Endothelial cell of umbilical vein (primary cell): ENCODE measurements around the gene PGP. TPM values are rescaled to one million over a fixed set of nuclear protein-coding genes. Genes with fewer than 3 reads are reported as not detected.

Experiments used
- BruUV-seq: library from RNA; stranded (reverse); fragments of 400-500 nt; replicated peaks from 2 replicates; lab custom pipeline; 2021; lab: Mats Ljungman, UMichigan
- CTCF ChIA-PET: fragments of 300-600, 350-600 bp; sonication (Branson Sonifier 250); formaldehyde crosslinking; loops from one replicate; lab custom pipeline; 2021; ENCODE audit warnings: antibody characterized with exemption, inconsistent platforms; lab: Charles Lee
- POLR2A ChIA-PET: fragments of 300-600, 350-600 bp; sonication (Branson Sonifier 250); formaldehyde crosslinking; loops from one replicate; lab custom pipeline; 2021; ENCODE audit warnings: antibody characterized with exemption, inconsistent platforms; lab: Charles Lee
- DNase-seq: peaks from one replicate; pipeline ENCODE4 v3.0.0-alpha.2; 2011; ENCODE audit warnings: low read depth, low spot score
- FAIRE-seq: peaks from 2 replicates; lab custom pipeline; 2011; peaks lifted over from hg19 to GRCh38; lab: Jason Lieb, UNC
- H2AFZ ChIP-seq: 2 replicates; pipeline ENCODE4 v1.6.0; 2012; ENCODE audit warnings: low read depth, low read length, control low read depth, inconsistent platforms
- H3K27ac ChIP-seq: 2 replicates; pipeline ENCODE4 v1.5.1; 2011; ENCODE audit warnings: low read depth, mild to moderate bottlenecking, control low read depth, low read length, moderate library complexity; ENCODE audit not compliant: insufficient read depth
- H3K27me3 ChIP-seq, 2 experiments: 2 replicates each; pipeline versions ENCODE4 v1.6.0 to v1.6.1; 2011; ENCODE audit warnings: low read length in 2 of 2, mixed read lengths in 1 of 2; ENCODE audit not compliant: control insufficient read depth in 2 of 2, insufficient read depth in 2 of 2
- H3K36me3 ChIP-seq, 2 experiments: 2 replicates in 1 of 2; 3 replicates in 1 of 2; pipeline ENCODE4 v1.5.1; 2011; ENCODE audit warnings: low read length in 2 of 2, mild to moderate bottlenecking in 1 of 2, moderate library complexity in 1 of 2; ENCODE audit not compliant: control insufficient read depth in 2 of 2, insufficient read depth in 2 of 2; ENCODE audit errors: extremely low read depth in 1 of 2
- H3K4me1 ChIP-seq: 3 replicates; pipeline ENCODE4 v1.5.1; 2011; ENCODE audit warnings: mild to moderate bottlenecking, low read length; ENCODE audit not compliant: control insufficient read depth, insufficient read depth; ENCODE audit errors: extremely low read depth
- H3K4me2 ChIP-seq: 2 replicates; pipeline ENCODE4 v1.6.1; 2011; ENCODE audit warnings: low read length, control low read depth, mixed read lengths; ENCODE audit not compliant: insufficient read depth
- H3K4me3 ChIP-seq, 3 experiments: fragments of 200-600 bp in 1 of 3; sonication (generic), shearing (Covaris generic) in 1 of 3; replicated peaks in 1 of 3; 2 replicates each; pipeline ENCODE4 v1.5.1; 2011 to 2016; ENCODE audit warnings: control low read depth in 3 of 3, low read length in 3 of 3, mild to moderate bottlenecking in 2 of 3, inconsistent platforms in 1 of 3, low read depth in 1 of 3, moderate library complexity in 1 of 3; ENCODE audit not compliant: insufficient read depth in 1 of 3
- H3K79me2 ChIP-seq: 2 replicates; pipeline ENCODE4 v1.6.0; 2012; ENCODE audit warnings: low read length, inconsistent platforms; ENCODE audit not compliant: control insufficient read depth, insufficient read depth
- H3K9ac ChIP-seq: replicated peaks from 2 replicates; pipeline ENCODE3; 2011; ENCODE audit warnings: low read length, control low read depth; ENCODE audit not compliant: insufficient read depth; ENCODE audit errors: extremely low read depth
- H3K9me1 ChIP-seq: replicated peaks from 3 replicates; pipeline ENCODE4 v1.6.0; 2011; ENCODE audit warnings: mild to moderate bottlenecking, low read length; ENCODE audit not compliant: control insufficient read depth, insufficient read depth; ENCODE audit errors: extremely low read depth
- H3K9me3 ChIP-seq: replicated peaks from 2 replicates; pipeline ENCODE4 v1.5.1; 2012; ENCODE audit warnings: low read length, inconsistent platforms; ENCODE audit not compliant: control insufficient read depth, insufficient read depth
- H4K20me1 ChIP-seq: replicated peaks from 2 replicates; pipeline ENCODE3; 2011; ENCODE audit warnings: mild to moderate bottlenecking, low read length; ENCODE audit not compliant: control insufficient read depth, insufficient read depth; ENCODE audit errors: extremely low read depth
- CTCF ChIP-seq, 2 donors: IDR thresholded peaks; 1 replicate in 1 of 2; 2 replicates in 1 of 2; pipeline ENCODE4 v1.5.1; 2011; ENCODE audit warnings: low read length in 2 of 2, mild to moderate bottlenecking in 2 of 2, moderate library complexity in 2 of 2, control low read depth in 1 of 2, inconsistent platforms in 1 of 2, low read depth in 1 of 2; ENCODE audit not compliant: insufficient read depth in 1 of 2; ENCODE audit errors: extremely low read depth in 1 of 2
- FOS ChIP-seq: IDR thresholded peaks from 2 replicates; pipeline ENCODE4 v1.6.1; 2011; ENCODE audit warnings: mild to moderate bottlenecking, low read length, moderate library complexity, borderline replicate concordance; ENCODE audit not compliant: insufficient read depth
- GATA2 ChIP-seq: IDR thresholded peaks from 2 replicates; pipeline ENCODE4 v1.7.0; 2011; ENCODE audit warnings: low read depth, mild to moderate bottlenecking, moderate library complexity, mixed read lengths, low read length; ENCODE audit not compliant: insufficient read length, insufficient read depth
- JUN ChIP-seq: IDR thresholded peaks from 2 replicates; pipeline ENCODE4 v1.6.1; 2011; ENCODE audit warnings: borderline replicate concordance, low read depth; ENCODE audit not compliant: insufficient read length, insufficient read depth
- MYC ChIP-seq: IDR thresholded peaks from one replicate; pipeline ENCODE4 v1.6.1; 2011; ENCODE audit warnings: mild to moderate bottlenecking, low read depth, low read length
- POLR2AphosphoS5 ChIP-seq: IDR thresholded peaks from 2 replicates; pipeline ENCODE4 v1.6.1; 2012; ENCODE audit warnings: low read depth, mild to moderate bottlenecking, control low read depth, low read length, moderate library complexity; ENCODE audit not compliant: insufficient read depth
- dilution Hi-C: fragments of 300-500 bp; cut with MboI; formaldehyde crosslinking; loops from one replicate; pipeline ENCODE4 v1.15.0; 2019; ENCODE audit warnings: low sequenced_read_pairs; ENCODE audit not compliant: extremely low pct_ligation_motif_present
- intact Hi-C: fragments of 100-400 bp; cut with micrococcal nuclease; formaldehyde crosslinking; loops from one replicate; pipeline ENCODE4 v1.10.0; 2022
- polyA plus RNA-seq, 4 experiments: library from polyadenylated mRNA; depleted of rRNA in 3 of 4; stranded (reverse) in 3 of 4; unstranded in 1 of 4; fragments of >200 nt; gene quantifications; 2 replicates each; pipeline versions ENCODE4 v1.2.1 to v1.2.3, GENCODE V29; 2011 to 2012; ENCODE audit warnings: missing spikeins in 1 of 4
- total RNA-seq: library from RNA; stranded (reverse); gene quantifications from 2 replicates; pipeline ENCODE4 v1.2.3, GENCODE V29; 2021

PGP gene
- total and polyA plus RNA-seq, 2 donors (not counting 3 experiments of a cell fraction or from before 2014, with no cell fraction given) = 28.5 to 29.6 TPM

GRCh38 chr16:2210009-2210332, 4.7 kb downstream of the PGP start:
- peaks cover 32% of the 10 kb centered on the region for H3K79me2 ChIP-seq
- BruUV-seq = no TSS peak
- ChIA-PET CTCF (no interaction called here), POLR2A (interaction anchor here (1.7 kb wide), 1 partner anchor 55 kb away, joined by 5 read pairs; the partner anchor contains the start of gene TRAF7)
- dilution Hi-C loops (no loop called here), intact Hi-C loops (no loop called here)
- no peaks in the 10 kb centered on the region for H3K9me1 ChIP-seq
- H3K9me3 ChIP-seq = no peaks in the 10 kb centered on the region
- H3K4me3 ChIP-seq = no peak overlapping the region
- H4K20me1 ChIP-seq = no peaks in the 10 kb centered on the region
- H3K36me3 ChIP-seq = peaks cover 0 to 22% of the 10 kb centered on the region in 2 experiments
- FAIRE-seq = no peak
- no peak overlapping the region for H3K4me2 ChIP-seq
- H3K9ac ChIP-seq = no peak overlapping the region
- H3K4me1 ChIP-seq = peaks cover 21% of the 10 kb centered on the region
- TF ChIP-seq JUN = no peak
- no peak for TF ChIP-seq CTCF (IDR thresholded peaks at IDR 0.05; ENCODE audit: extremely low read depth in 1 of 2, insufficient read depth in 1 of 2, low read depth in 1 of 2, low read length in 2 of 2)
- no peak for TF ChIP-seq FOS
- TF ChIP-seq MYC = no peak
- no peak for DNase-seq
- H2AFZ ChIP-seq = no peak overlapping the region
- no peaks in the 10 kb centered on the region for H3K27me3 ChIP-seq
- H3K27ac ChIP-seq = no peak overlapping the region

- Histone ChIP-seq H3K9me3 (no peaks in the 10 kb centered on the region), H3K9me1 (no peaks in the 10 kb centered on the region), H3K79me2 (peaks cover 31% of the 10 kb centered on the region), H3K36me3 (peaks cover 0 to 22% of the 10 kb centered on the region in 2 experiments), H4K20me1 (no peaks in the 10 kb centered on the region), H3K9ac (no peak overlapping the region), H3K4me2 (no peak overlapping the region), H3K4me3 (no peak overlapping the region), H3K27ac (no peak overlapping the region), H3K4me1 (peaks cover 25% of the 10 kb centered on the region), H3K27me3 (no peaks in the 10 kb centered on the region), H2AFZ (no peak overlapping the region)
- TF ChIP-seq CTCF (IDR thresholded peaks at IDR 0.05; ENCODE audit: extremely low read depth in 1 of 2, insufficient read depth in 1 of 2, low read depth in 1 of 2, low read length in 2 of 2) (no peak), GATA2 (no peak), MYC (no peak), POLR2AphosphoS5 (no peak)
- DNase-seq = no peak
- FAIRE-seq = no peak
- intact Hi-C loops = no loop called here
- CTCF ChIA-PET = no interaction called here
- dilution Hi-C loops = no loop called here
- POLR2A ChIA-PET = interaction anchor here (1.7 kb wide), 1 partner anchor 54 kb away, joined by 5 read pairs; the partner anchor contains the start of gene TRAF7
- BruUV-seq = no TSS peak
Observed at GRCh38 chr16:2209258-2210008, 5.2 kb downstream of the PGP start.
